Chondrocyte (in vitro differentiated cells): Measurements from ENCODE around the gene NUBP2. TPM values are rescaled to one million over a fixed set of nuclear protein-coding genes. Genes with fewer than 3 reads are reported as not detected.
A peak's percentile ranks its signal among the peaks of the same experiment; 100 is the strongest.

Experiments
- DNase-seq: peaks from one replicate; pipeline ENCODE4 v3.0.0; 2021; ENCODE audit warnings: mixed read lengths, low spot score
- H3K27ac Mint-ChIP-seq: one replicate; pipeline ENCODE4 v1.8.0; 2021; ENCODE audit warnings: mild to moderate bottlenecking, moderate library complexity, mixed read lengths; ENCODE audit not compliant: unreplicated experiment
- H3K27me3 Mint-ChIP-seq: 2 replicates; pipeline ENCODE4 v1.8.0; 2021; ENCODE audit warnings: low read depth, mixed read lengths
- H3K36me3 Mint-ChIP-seq: 2 replicates; pipeline ENCODE4 v1.8.0; 2021; ENCODE audit warnings: low read depth, mixed read lengths
- H3K4me1 Mint-ChIP-seq: 2 replicates; pipeline ENCODE4 v1.8.0; 2021; ENCODE audit warnings: low read depth, mild to moderate bottlenecking, mixed read lengths
- H3K4me3 Mint-ChIP-seq: one replicate; pipeline ENCODE4 v1.8.0; 2021; ENCODE audit warnings: mild to moderate bottlenecking, moderate library complexity, mixed read lengths; ENCODE audit not compliant: unreplicated experiment
- H3K9me3 Mint-ChIP-seq: 2 replicates; pipeline ENCODE4 v1.8.0; 2021; ENCODE audit warnings: low read depth, mixed read lengths
- total RNA-seq: library from RNA; stranded (reverse); gene quantifications from 3 replicates; pipeline ENCODE4 v1.2.1, GENCODE V29; 2021
- TF ChIP-seq, protein P1 (sequence below): fragments of 200-600 bp; sonication (generic); IDR thresholded peaks from 2 replicates; pipeline ENCODE4 v1.5.0; 2021; ENCODE audit warnings: antibody characterized with exemption, mild to moderate bottlenecking, moderate library complexity

NUBP2 gene
- total RNA-seq, 1 donor from 2014 or later = 36.5 TPM

DNA sequence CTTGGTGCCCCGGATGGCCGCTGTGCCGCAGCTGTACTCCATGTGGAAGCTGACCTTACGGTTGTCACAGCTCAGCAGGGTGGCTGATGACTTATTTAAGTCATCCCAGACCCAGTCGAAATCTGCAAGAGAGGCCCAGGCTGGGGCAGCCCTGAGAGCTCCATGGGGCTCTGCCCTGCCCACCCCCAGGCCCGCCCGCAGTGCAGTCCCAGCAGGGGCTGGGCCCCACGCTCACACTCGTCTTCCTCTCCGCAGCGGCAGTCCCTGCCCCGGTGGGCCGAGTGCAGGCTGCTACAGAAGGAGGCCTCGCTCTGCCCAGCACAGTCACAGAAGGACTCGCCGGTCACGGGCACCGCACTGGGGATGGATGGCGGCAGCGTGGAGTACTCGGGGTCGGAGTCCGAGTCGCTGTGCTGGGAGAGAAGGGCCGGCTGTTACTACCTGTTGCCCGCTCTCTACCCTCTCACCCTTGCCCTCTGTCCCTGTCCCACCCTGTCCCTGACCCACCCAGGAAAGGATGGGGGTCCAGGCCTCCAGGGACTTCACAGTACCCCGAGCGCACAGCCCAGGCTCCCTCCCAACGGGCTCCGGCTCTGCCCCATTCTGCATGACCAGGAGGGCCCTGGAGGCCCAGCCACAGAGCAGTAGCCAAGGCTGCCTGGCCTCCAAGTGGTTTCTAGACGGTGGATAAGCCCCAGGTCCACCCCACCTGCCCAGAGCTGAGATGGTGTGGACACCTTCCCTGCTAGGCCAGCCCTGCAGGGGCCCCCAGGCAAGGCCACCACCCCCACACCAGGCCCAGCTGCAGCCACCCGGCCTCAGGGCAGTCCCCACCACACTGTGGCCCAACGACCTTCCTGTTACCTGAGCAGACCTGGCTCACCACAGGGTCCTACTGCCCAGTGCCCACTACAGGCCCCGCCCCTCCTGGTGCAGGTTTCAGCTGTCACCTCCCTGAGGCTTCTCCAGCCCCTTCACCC lies 4.3 kb upstream of the NUBP2 start:
- Mint-ChIP-seq H3K27ac (peak overlapping the region; percentile 65), H3K9me3 (no peaks in the 10 kb centered on the region), H3K4me1 (peaks cover 28% of the 10 kb centered on the region), H3K36me3 (peaks cover 4% of the 10 kb centered on the region), H3K4me3 (no peak overlapping the region), H3K27me3 (no peaks in the 10 kb centered on the region)
- TF ChIP-seq, protein P1, sequence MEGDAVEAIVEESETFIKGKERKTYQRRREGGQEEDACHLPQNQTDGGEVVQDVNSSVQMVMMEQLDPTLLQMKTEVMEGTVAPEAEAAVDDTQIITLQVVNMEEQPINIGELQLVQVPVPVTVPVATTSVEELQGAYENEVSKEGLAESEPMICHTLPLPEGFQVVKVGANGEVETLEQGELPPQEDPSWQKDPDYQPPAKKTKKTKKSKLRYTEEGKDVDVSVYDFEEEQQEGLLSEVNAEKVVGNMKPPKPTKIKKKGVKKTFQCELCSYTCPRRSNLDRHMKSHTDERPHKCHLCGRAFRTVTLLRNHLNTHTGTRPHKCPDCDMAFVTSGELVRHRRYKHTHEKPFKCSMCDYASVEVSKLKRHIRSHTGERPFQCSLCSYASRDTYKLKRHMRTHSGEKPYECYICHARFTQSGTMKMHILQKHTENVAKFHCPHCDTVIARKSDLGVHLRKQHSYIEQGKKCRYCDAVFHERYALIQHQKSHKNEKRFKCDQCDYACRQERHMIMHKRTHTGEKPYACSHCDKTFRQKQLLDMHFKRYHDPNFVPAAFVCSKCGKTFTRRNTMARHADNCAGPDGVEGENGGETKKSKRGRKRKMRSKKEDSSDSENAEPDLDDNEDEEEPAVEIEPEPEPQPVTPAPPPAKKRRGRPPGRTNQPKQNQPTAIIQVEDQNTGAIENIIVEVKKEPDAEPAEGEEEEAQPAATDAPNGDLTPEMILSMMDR = no peak
- DNase-seq = no peak

DNA sequence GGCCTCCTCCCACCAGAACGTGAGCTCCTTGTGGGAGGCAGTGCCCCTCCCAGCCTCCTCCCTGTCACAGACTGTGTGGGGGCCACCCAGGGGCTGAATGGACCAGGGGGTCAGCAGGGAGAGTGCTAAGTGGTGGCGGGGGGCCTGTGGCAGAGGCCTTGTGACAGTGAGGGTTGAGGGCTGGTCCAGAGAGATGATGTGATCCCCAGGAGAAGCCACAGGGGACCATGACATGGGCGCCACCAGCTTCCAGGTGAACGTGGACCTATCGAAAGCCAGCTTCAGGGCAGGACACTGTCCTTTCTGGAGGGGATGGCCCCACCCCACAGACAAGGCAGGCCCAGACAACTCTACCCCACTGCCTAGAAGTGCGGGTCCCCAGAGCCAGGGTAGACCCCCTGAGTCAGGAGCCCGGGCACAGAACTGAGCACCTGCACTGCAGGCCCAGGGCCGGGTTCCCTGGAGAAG lies 3.5 kb upstream of the NUBP2 start:
- H3K4me3 Mint-ChIP-seq = no peak overlapping the region
- H3K27me3 Mint-ChIP-seq = no peaks in the 10 kb centered on the region
- H3K4me1 Mint-ChIP-seq = peaks cover 28% of the 10 kb centered on the region
- DNase-seq = no peak
- H3K9me3 Mint-ChIP-seq = no peaks in the 10 kb centered on the region
- peak overlapping the region; percentile 65 for H3K27ac Mint-ChIP-seq
- H3K36me3 Mint-ChIP-seq = peaks cover 4% of the 10 kb centered on the region
- TF ChIP-seq, protein P1 = no peak

DNA sequence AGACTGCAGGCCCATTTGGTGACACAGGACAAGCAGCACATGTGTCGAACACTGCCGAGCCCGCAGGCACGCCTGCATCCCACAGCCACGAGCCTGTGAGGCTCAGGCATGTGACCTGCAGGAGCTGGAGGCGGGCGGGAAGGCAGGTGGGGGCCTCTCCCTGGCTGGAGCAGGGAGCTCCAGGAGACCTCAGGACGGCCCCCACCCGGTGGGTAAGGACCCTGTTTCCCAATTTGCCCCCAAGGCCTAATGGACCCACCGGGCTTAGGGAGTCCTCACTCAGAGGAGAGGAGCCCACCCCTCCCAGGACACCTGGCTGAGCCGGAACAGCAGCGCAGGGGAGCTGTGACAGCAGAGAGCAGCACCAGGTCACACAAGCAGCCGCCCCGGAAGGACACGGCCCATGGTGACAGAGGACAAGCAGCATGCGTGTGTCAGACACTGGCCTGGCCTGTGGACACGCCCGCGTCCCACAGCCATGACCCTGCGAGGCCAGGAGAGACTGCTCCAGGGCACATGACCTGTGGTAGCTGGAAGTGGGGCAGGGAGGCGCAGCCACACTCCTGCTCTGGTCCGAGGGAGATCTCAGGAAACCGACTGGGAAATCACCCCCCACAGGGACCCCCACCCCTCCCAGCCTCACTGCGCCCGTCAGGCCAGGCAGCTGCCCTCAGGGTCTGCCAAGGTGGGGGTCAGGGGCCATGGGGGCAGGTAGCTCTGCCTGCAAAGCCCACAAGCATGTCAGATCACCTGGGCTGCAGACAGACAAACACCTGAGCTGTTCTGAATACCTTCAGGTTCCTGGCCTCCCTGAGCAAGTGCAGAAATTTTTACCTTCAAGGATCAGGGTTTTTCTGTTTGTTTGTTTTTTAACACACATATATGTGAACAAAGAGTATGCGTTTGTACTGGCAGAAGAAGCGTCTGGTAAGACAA lies 2.8 kb upstream of the NUBP2 start:
- Mint-ChIP-seq H3K27ac (peak overlapping the region; percentile 27), H3K9me3 (no peaks in the 10 kb centered on the region), H3K4me3 (peak overlapping the region; percentile 90)

DNA sequence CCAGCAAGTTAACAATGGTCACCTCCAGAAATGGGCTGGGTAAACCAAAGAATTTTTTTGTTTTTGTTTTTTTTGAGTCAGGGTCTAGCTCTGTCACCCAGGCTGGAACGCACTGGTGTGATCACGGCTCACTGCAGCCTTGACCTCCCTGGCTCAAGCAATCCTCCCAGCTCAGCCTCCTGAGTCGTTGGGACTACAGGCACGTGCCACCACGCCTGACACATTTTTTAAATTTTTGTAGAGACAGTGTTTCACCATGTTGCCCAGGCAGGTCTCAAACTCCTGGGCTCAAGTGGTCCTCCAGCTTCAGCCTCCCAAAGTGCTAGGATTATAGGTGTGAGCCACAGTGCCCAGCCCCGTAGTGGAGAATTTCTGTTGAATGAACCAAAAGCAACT lies 2.1 kb upstream of the NUBP2 start:
- TF ChIP-seq, protein P1 = no peak
- no peak for DNase-seq
- no peaks in the 10 kb centered on the region for H3K27me3 Mint-ChIP-seq
- peaks cover 4% of the 10 kb centered on the region for H3K36me3 Mint-ChIP-seq
- peaks cover 26% of the 10 kb centered on the region for H3K4me1 Mint-ChIP-seq
- H3K4me3 Mint-ChIP-seq = peak overlapping the region; percentile 90
- no peaks in the 10 kb centered on the region for H3K9me3 Mint-ChIP-seq
- peak overlapping the region; percentile 17 for H3K27ac Mint-ChIP-seq

More for the DNA sequence above, 2.8 kb upstream of the NUBP2 start:
- Mint-ChIP-seq H3K36me3 (peaks cover 4% of the 10 kb centered on the region), H3K4me1 (peaks cover 24% of the 10 kb centered on the region), H3K27me3 (no peaks in the 10 kb centered on the region)
- TF ChIP-seq, protein P1 = no peak
- DNase-seq = no peak

DNA sequence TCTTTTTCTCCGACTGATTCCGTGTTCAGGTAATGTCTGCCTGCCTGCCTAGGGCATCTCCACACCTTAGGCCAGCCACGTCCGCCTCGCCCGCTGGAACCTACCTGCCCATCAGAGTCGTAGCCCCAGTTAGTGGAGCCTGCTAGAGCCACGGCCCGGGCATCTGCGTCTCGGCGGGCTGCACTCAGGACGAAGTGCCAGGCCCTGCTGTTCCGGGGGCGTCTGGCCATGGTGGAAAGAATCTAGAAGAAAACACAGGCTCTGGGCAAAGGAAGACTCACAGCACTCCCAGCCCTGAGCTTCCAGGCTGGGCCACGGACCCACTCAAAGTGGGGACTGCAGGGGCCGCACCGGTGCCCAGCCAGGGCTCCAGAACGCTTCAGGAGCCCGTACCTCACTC lies 1.5 kb upstream of the NUBP2 start:
- H3K36me3 Mint-ChIP-seq = peaks cover 3% of the 10 kb centered on the region
- no peaks in the 10 kb centered on the region for H3K9me3 Mint-ChIP-seq
- no peak for DNase-seq

More for the DNA sequence above, 1.5 kb upstream of the NUBP2 start:
- Mint-ChIP-seq H3K4me3 (peak overlapping the region; percentile 90), H3K27ac (peak overlapping the region; percentile 94), H3K27me3 (no peaks in the 10 kb centered on the region), H3K4me1 (peaks cover 26% of the 10 kb centered on the region)
- TF ChIP-seq, protein P1 = no peak
